ENCODE results near the gene GIMAP8. TPM values are rescaled to one million over a fixed set of nuclear protein-coding genes. Genes with fewer than 3 reads are reported as not detected.

The GIMAP8 gene
- total RNA-seq, 2 experiments from 2014 or later: 2.9 to 3.8 TPM

- H3K4me3 Mint-ChIP-seq: no peak overlapping the region
- no peaks in the 10 kb centered on the region for H3K9me3 ChIP-seq (ENCODE audit: control insufficient read depth in 1 of 2, insufficient read depth in 1 of 2, low read length in 2 of 2)
- no peak for TF ChIP-seq CTCF (IDR thresholded peaks at IDR 0.05)
- intact Hi-C loops (cut with DNase I, micrococcal nuclease): no loop called here
- ChIA-PET POLR2A (interaction anchor here (1.0 to 6.0 kb wide), 4 partner anchors 30 to 84 kb away, joined by 5 to 76 read pairs (median 11); partner anchors contain the start of genes ACTR3C, LRRC61 and REPIN1), CTCF (interaction anchor here (0.6 to 4.4 kb wide), 2 partner anchors 19 to 51 kb away, joined by 3 to 30 read pairs; no protein-coding TSS in a partner anchor)
- no peak overlapping the region for H3K4me3 ChIP-seq (ENCODE audit: low read length)
- peaks cover 37% of the 10 kb centered on the region for H3K4me1 ChIP-seq (ENCODE audit: insufficient read depth, low read length)
- DNase-seq (peak in 1 of 14 experiments; percentile 26), ATAC-seq (ENCODE audit: poor library complexity) (no peak)
- peaks cover 51% of the 10 kb centered on the region for H3K36me3 Mint-ChIP-seq (ENCODE audit: low read depth)
- H3K36me3 ChIP-seq (ENCODE audit: insufficient read depth, low read length): peaks cover 27% of the 10 kb centered on the region
- H3K27ac Mint-ChIP-seq: no peak overlapping the region
- H3K27me3 ChIP-seq (ENCODE audit: control insufficient read depth in 1 of 2, insufficient read depth in 2 of 2, low read length in 2 of 2): no peaks in the 10 kb centered on the region
- no peaks in the 10 kb centered on the region for H3K9me3 Mint-ChIP-seq
- H3K4me1 Mint-ChIP-seq (ENCODE audit: low read depth): peaks cover 32% of the 10 kb centered on the region
- H3K27ac ChIP-seq (ENCODE audit: low read depth in 1 of 2, low read length in 2 of 2): peak overlapping the region in 1 of 2 donors; percentile 88
- H3K27me3 Mint-ChIP-seq: no peaks in the 10 kb centered on the region
These were observed 42.6 kb upstream of the GIMAP8 start for GRCh38 chr7:150407588-150408392.

GRCh38 chr7:150408393-150409299 is 41.8 kb upstream of the GIMAP8 start:
- no peaks in the 10 kb centered on the region for H3K9me3 Mint-ChIP-seq
- no peak for TF ChIP-seq CTCF (IDR thresholded peaks at IDR 0.05)
- peaks cover 27% of the 10 kb centered on the region for H3K36me3 ChIP-seq (ENCODE audit: insufficient read depth, low read length)
- ATAC-seq (ENCODE audit: poor library complexity): no peak
- peak overlapping the region; percentile 81 for H3K27ac Mint-ChIP-seq
- no peaks in the 10 kb centered on the region for H3K27me3 Mint-ChIP-seq
- ChIA-PET CTCF (interaction anchor here (0.6 kb wide), 1 partner anchor 18 kb away, joined by 3 read pairs; no protein-coding TSS in a partner anchor), POLR2A (no interaction called here)
- peaks cover 51% of the 10 kb centered on the region for H3K36me3 Mint-ChIP-seq (ENCODE audit: low read depth)
- peak overlapping the region; percentile 49 for H3K4me3 Mint-ChIP-seq
- H3K4me1 ChIP-seq (ENCODE audit: insufficient read depth, low read length): peaks cover 32% of the 10 kb centered on the region
- H3K9me3 ChIP-seq (ENCODE audit: control insufficient read depth in 1 of 2, insufficient read depth in 1 of 2, low read length in 2 of 2): no peaks in the 10 kb centered on the region
- peaks cover 28% of the 10 kb centered on the region for H3K4me1 Mint-ChIP-seq (ENCODE audit: low read depth)
- H3K27me3 ChIP-seq (ENCODE audit: control insufficient read depth in 1 of 2, insufficient read depth in 2 of 2, low read length in 2 of 2): no peaks in the 10 kb centered on the region
- intact Hi-C loops (cut with DNase I, micrococcal nuclease): no loop called here
- H3K27ac ChIP-seq (ENCODE audit: low read depth in 1 of 2, low read length in 2 of 2): peak overlapping the region in 1 of 2 donors; percentile 6
- DNase-seq: peak in 1 of 14 experiments; percentile 21
- H3K4me3 ChIP-seq (ENCODE audit: low read length): no peak overlapping the region

GRCh38 chr7:150409300-150410030 is 41.0 kb upstream of the GIMAP8 start:
- H3K9me3 ChIP-seq (ENCODE audit: control insufficient read depth in 1 of 2, insufficient read depth in 1 of 2, low read length in 2 of 2): no peaks in the 10 kb centered on the region
- H3K27ac ChIP-seq (ENCODE audit: low read depth in 1 of 2, low read length in 2 of 2): peak overlapping the region in 1 of 2 donors; percentile 6
- Mint-ChIP-seq H3K36me3 (ENCODE audit: low read depth) (peaks cover 51% of the 10 kb centered on the region), H3K4me1 (ENCODE audit: low read depth) (peaks cover 23% of the 10 kb centered on the region), H3K27me3 (no peaks in the 10 kb centered on the region), H3K27ac (peak overlapping the region; percentile 81), H3K9me3 (no peaks in the 10 kb centered on the region), H3K4me3 (no peak overlapping the region)
- H3K4me3 ChIP-seq (ENCODE audit: low read length): no peak overlapping the region
- intact Hi-C loops (cut with DNase I, micrococcal nuclease): loop anchor here in 1 of 2 experiments (5.0 kb wide), 1 partner anchor 872 kb away; no protein-coding TSS in a partner anchor
- DNase-seq: no peak
- no peak for ATAC-seq (ENCODE audit: poor library complexity)
- peaks cover 24% of the 10 kb centered on the region for H3K4me1 ChIP-seq (ENCODE audit: insufficient read depth, low read length)
- CTCF ChIA-PET: no interaction called here
- H3K27me3 ChIP-seq (ENCODE audit: control insufficient read depth in 1 of 2, insufficient read depth in 2 of 2, low read length in 2 of 2): no peaks in the 10 kb centered on the region
- POLR2A ChIA-PET: no interaction called here
- TF ChIP-seq CTCF (IDR thresholded peaks at IDR 0.05): no peak
- peaks cover 27% of the 10 kb centered on the region for H3K36me3 ChIP-seq (ENCODE audit: insufficient read depth, low read length)

Measured in CD4-positive, alpha-beta T cell (primary cell).